GM18502 (cell line): ENCODE measurements around the gene ATE1.
A peak's percentile ranks its signal among the peaks of the same experiment; 100 is the strongest.
"Not testable (repeated sequence)": the region's sequence is repeated elsewhere in the genome, so short reads cannot be mapped to it uniquely, and the experiment has no call there.

ENCODE experiments used
- ATAC-seq: cut with Tn5 transposase; IDR thresholded peaks from one replicate; pipeline ENCODE4 v1.9.1; 2021; ENCODE audit warnings: mild to moderate bottlenecking; ENCODE audit not compliant: unreplicated experiment, poor library complexity

Gene ATE1

GRCh38 chr10:121800146-121800545 is 127.7 kb downstream of the ATE1 start:
- no peak for ATAC-seq

- ATAC-seq: no peak
Measured at GRCh38 chr10:121797490-121797889, 130.3 kb downstream of the ATE1 start.

GRCh38 chr10:121796342-121796741 is 131.5 kb downstream of the ATE1 start:
- no peak for ATAC-seq

- ATAC-seq: no peak
Measured at GRCh38 chr10:121792198-121792597, 135.6 kb downstream of the ATE1 start.

GRCh38 chr10:121791761-121792160 is 136.1 kb downstream of the ATE1 start:
- ATAC-seq: no peak

- no peak for ATAC-seq
Measured at GRCh38 chr10:121788717-121789116, 139.1 kb downstream of the ATE1 start.

- ATAC-seq: no peak
Measured at GRCh38 chr10:121788115-121788514, 139.7 kb downstream of the ATE1 start.

- ATAC-seq: no peak
Measured at GRCh38 chr10:121787169-121787568, 140.7 kb downstream of the ATE1 start.

GRCh38 chr10:121783782-121784372 is 144.0 kb downstream of the ATE1 start:
- ATAC-seq: no peak

- no peak for ATAC-seq
Measured at GRCh38 chr10:121781101-121781500, 146.7 kb downstream of the ATE1 start.

GRCh38 chr10:121774813-121775212 is 153.0 kb downstream of the ATE1 start:
- ATAC-seq: no peak

GRCh38 chr10:121774404-121774803 is 153.4 kb downstream of the ATE1 start:
- ATAC-seq: no peak

GRCh38 chr10:121772884-121773283 is 154.9 kb downstream of the ATE1 start:
- no peak for ATAC-seq

GRCh38 chr10:121772406-121772805 is 155.4 kb downstream of the ATE1 start:
- ATAC-seq: no peak

GRCh38 chr10:121771966-121772365 is 155.9 kb downstream of the ATE1 start:
- ATAC-seq: no peak

- no peak for ATAC-seq
Measured at GRCh38 chr10:121766426-121766825, 161.4 kb downstream of the ATE1 start.

GRCh38 chr10:121765204-121765603 is 162.6 kb downstream of the ATE1 start:
- ATAC-seq: no peak

GRCh38 chr10:121764233-121764942 is 163.4 kb downstream of the ATE1 start:
- ATAC-seq: no peak

- ATAC-seq: not testable (repeated sequence)
Measured at GRCh38 chr10:121757241-121757640, 170.6 kb downstream of the ATE1 start.

- not testable (repeated sequence) for ATAC-seq
Measured at GRCh38 chr10:121755496-121755895, 172.3 kb downstream of the ATE1 start.

GRCh38 chr10:121754666-121755065 is 173.2 kb downstream of the ATE1 start:
- peak; percentile 31 for ATAC-seq
